ENCODE measurements around the gene HNRNPM. TPM values are rescaled to one million over a fixed set of nuclear protein-coding genes. Genes with fewer than 3 reads are reported as not detected.

Gene HNRNPM
- total RNA-seq, 1 experiment from 2014 or later: 123 TPM

- DNase-seq (ENCODE audit: low spot score): no peak
- in situ Hi-C loops (cut with HindIII; ENCODE audit: low sequenced_read_pairs): no loop called here
Observed at GRCh38 chr19:8481201-8481600, 36.4 kb downstream of the HNRNPM start.

- in situ Hi-C loops (cut with HindIII; ENCODE audit: low sequenced_read_pairs): no loop called here
Observed at GRCh38 chr19:8481616-8482015, 36.8 kb downstream of the HNRNPM start.

DNA sequence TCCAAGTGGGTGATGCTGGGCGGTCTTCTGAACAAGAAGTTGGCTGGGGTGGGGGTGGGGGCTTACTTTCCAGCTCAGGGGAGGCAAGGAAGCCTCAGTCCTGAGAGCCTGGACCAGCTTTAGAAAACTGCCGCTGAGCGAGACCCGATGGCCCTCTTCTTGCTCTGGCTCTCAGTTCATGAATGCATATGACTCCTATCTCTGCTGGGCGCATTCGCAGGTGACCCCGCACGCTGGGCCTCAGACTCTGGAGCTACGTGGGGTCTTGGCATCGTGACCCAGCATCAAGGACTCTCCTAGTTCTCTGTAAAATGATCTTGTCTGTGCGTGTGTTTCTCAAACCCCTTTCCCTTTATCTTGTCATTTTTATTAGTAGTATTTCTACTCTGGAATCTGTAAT, 37.9 kb downstream of the HNRNPM start:
- in situ Hi-C loops (cut with HindIII; ENCODE audit: low sequenced_read_pairs): no loop called here
- DNase-seq (ENCODE audit: low spot score): no peak

More at GRCh38 chr19:8481616-8482015, 36.8 kb downstream of the HNRNPM start:
- no peak for DNase-seq (ENCODE audit: low spot score)

- in situ Hi-C loops (cut with HindIII; ENCODE audit: low sequenced_read_pairs): no loop called here
- no peak for DNase-seq (ENCODE audit: low spot score)
Observed at GRCh38 chr19:8483165-8483564, 38.4 kb downstream of the HNRNPM start.

DNA sequence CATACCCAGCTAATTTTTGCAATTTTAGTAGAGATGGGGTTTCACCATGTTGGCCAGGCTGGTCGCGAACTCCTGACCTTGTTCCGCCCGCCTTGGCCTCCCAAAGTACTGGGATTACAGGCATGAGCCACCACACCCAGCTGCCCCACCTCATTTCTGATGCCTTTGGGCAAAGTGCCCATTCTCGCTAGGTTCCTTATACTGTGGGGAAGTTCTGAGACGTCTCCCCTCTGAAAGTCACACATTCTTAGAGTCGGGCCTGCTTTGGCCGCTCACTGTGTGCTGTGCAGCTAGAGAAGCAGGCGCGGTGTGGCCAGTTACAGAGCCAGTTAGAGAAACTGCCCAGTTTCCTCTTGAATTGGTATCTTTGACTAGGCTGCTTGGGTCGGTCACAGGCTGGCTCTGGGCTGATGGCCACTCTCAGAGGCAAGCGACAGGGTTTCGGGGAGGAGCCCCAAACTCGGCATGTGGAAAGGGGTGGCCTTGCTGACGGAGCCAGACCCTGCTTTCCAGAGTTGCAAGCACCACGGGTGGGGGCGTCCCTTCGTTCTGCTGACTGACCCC, 39.6 kb downstream of the HNRNPM start:
- DNase-seq (ENCODE audit: low spot score): no peak

DNA sequence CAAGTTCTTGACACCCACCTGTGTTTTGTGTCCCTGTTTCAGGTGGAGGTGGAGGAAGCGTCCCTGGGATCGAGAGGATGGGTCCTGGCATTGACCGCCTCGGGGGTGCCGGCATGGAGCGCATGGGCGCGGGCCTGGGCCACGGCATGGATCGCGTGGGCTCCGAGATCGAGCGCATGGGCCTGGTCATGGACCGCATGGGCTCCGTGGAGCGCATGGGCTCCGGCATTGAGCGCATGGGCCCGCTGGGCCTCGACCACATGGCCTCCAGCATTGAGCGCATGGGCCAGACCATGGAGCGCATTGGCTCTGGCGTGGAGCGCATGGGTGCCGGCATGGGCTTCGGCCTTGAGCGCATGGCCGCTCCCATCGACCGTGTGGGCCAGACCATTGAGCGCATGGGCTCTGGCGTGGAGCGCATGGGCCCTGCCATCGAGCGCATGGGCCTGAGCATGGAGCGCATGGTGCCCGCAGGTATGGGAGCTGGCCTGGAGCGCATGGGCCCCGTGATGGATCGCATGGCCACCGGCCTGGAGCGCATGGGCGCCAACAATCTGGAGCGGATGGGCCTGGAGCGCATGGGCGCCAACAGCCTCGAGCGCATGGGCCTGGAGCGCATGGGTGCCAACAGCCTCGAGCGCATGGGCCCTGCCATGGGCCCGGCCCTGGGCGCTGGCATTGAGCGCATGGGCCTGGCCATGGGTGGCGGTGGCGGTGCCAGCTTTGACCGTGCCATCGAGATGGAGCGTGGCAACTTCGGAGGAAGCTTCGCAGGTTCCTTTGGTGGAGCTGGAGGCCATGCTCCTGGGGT, 41.0 kb downstream of the HNRNPM start:
- in situ Hi-C loops (cut with HindIII; ENCODE audit: low sequenced_read_pairs): no loop called here
- DNase-seq (ENCODE audit: low spot score): no peak

More for the DNA sequence above, 39.6 kb downstream of the HNRNPM start:
- in situ Hi-C loops (cut with HindIII; ENCODE audit: low sequenced_read_pairs): no loop called here

DNA sequence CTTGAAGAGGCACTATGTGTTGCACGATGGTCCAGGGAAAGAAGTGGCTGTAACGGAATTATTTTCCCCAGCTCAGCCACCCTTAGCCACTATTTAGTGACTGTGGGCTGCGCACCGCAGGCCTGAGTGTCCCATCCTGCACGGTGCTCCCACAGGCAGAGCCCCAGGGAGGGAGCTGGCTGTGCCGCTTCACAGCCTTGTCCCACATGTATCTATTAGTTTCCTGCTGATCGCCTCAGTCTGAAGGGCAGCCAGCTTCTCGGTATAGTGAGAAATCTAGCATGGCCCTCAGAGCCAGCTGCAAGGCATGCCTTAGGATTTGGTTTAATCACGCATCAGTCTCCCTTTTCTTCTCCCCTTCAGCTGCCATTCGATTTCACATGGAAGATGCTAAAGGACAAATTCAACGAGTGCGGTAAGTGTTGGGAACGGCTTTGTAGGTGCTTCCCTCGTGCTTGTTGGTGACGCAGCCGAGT, 41.9 kb downstream of the HNRNPM start:
- DNase-seq (ENCODE audit: low spot score): no peak
- in situ Hi-C loops (cut with HindIII; ENCODE audit: low sequenced_read_pairs): no loop called here

- DNase-seq (ENCODE audit: low spot score): no peak
- in situ Hi-C loops (cut with HindIII; ENCODE audit: low sequenced_read_pairs): no loop called here
Observed at GRCh38 chr19:8487137-8487851, 42.5 kb downstream of the HNRNPM start.

DNA sequence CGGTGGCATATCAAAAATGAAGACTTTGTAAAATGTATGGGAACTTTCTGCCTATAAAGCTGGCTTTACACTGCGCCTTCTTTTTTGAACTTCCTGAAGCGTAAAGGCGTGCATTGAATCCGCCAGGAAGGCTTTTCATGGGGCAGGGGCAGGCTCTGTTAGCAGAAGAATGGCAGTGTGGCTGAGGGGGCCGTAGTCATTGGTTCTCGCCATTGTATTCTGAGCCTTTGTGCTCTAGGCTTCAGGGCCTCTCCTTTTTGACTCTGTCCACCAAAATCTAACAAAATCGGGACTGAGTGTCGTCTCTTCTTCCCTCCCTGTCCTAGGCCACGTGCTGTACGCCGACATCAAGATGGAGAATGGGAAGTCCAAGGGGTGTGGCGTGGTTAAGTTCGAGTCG, 43.6 kb downstream of the HNRNPM start:
- no peak for DNase-seq (ENCODE audit: low spot score)

GRCh38 chr19:8489561-8490394, 45.0 kb downstream of the HNRNPM start:
- in situ Hi-C loops (cut with HindIII; ENCODE audit: low sequenced_read_pairs): no loop called here

More for the DNA sequence above, 43.6 kb downstream of the HNRNPM start:
- in situ Hi-C loops (cut with HindIII; ENCODE audit: low sequenced_read_pairs): no loop called here

GRCh38 chr19:8490395-8490760, 45.6 kb downstream of the HNRNPM start:
- DNase-seq (ENCODE audit: low spot score): no peak
- in situ Hi-C loops (cut with HindIII; ENCODE audit: low sequenced_read_pairs): no loop called here

More at GRCh38 chr19:8489561-8490394, 45.0 kb downstream of the HNRNPM start:
- no peak for DNase-seq (ENCODE audit: low spot score)

DNA sequence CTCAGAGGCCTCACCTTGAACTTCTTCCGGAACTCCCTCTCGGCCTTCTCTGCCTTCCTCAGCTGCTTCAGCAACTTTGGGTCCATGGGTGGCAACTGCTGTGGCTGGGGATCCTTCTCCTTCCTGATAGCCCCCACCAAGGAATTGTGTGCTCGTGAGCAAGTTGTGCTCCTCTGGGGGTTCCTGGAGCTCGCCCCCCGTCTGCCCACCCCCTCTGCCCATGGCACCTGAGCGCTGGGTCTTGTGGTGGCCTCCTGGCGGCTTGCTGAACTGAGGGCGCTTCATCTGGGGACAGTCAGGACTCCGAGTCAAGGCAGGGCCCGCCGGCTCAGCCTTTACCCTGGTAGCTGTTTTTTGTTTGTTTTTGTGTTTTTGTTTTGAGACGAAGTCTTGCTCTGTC, 46.1 kb downstream of the HNRNPM start:
- DNase-seq (ENCODE audit: low spot score): no peak
- in situ Hi-C loops (cut with HindIII; ENCODE audit: low sequenced_read_pairs): no loop called here

DNA sequence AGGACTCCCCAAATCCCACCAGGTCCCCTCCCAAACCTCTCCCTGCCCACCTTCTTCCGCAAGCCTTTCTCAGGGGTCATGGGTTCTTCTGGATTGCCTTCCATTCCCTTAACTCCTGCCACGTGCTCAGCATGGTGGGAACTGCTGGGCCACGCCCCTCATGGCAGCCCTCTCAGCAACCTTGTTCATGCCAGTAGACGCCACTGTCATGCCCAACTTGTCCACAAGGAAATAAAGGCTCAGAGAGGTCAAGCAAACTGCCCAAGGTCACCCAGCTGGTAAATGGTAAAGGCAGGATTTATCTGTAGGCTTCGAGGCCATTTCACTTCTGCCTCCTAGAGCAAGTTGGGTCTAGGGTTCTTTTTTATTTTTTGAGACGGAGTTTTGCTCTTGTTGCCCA, 46.8 kb downstream of the HNRNPM start:
- DNase-seq (ENCODE audit: low spot score): no peak
- in situ Hi-C loops (cut with HindIII; ENCODE audit: low sequenced_read_pairs): no loop called here

DNA sequence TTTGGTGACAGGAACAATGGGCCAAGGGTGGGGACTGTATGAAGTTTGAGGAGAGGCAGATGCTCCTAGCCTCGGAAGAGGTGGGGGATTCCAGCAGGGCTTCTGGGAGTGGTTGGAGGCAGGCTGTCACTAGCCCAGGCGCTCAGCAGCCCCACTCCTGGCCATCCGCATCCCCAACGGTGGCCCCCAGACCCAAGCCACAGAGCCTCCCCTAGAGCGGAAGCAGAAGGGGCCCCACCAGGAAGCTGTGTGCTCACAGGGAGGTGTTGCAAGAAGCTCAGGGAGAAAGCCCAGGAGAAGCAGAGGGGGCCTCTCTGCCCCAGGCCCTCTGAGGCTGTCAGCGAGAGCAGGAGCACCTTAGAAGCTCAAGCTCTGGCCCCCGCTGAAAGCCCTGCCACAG, 49.4 kb downstream of the HNRNPM start:
- in situ Hi-C loops (cut with HindIII; ENCODE audit: low sequenced_read_pairs): no loop called here
- DNase-seq (ENCODE audit: low spot score): no peak

- in situ Hi-C loops (cut with HindIII; ENCODE audit: low sequenced_read_pairs): no loop called here
- DNase-seq (ENCODE audit: low spot score): no peak
Observed at GRCh38 chr19:8498295-8498694, 53.5 kb downstream of the HNRNPM start.

DNA sequence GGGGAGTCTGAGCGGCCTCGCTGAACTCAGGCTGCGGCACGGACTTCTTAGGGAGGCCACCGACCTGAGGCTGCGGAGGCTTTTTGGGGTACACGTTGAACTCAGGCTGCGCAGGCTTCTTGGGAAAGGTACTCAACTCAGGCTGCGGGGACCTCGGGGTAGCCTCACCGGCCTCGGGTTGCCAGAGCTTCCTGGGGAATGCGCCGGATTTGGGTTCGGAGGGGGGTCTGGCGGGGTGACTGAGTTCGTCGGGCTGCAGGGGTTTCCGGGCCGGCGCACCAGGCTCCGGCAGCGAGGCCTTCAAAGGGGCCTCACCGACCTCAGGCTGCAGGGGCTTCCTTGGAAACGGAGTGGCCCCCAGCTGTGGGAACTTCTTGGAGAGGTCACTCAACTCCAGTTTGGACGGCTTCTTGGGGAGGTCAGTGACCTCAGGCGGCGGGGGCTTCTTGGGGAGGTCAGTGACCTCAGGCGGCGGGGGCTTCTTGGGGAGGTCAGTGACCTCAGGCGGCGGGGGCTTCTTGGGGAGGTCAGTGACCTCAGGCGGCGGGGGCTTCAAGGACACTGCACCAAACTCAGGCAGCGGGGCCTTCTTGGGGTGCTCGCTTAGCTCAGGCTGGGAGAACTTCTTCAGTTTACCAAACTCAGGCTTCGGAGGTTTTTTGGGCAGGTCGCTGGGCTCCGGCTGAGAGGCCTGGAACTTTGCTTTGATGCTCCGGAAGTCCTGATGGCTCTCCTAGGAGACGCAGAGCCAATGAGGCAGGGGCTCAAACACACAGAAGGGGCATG, 54.5 kb downstream of the HNRNPM start:
- no peak for DNase-seq (ENCODE audit: low spot score)
- in situ Hi-C loops (cut with HindIII; ENCODE audit: low sequenced_read_pairs): no loop called here

DNA sequence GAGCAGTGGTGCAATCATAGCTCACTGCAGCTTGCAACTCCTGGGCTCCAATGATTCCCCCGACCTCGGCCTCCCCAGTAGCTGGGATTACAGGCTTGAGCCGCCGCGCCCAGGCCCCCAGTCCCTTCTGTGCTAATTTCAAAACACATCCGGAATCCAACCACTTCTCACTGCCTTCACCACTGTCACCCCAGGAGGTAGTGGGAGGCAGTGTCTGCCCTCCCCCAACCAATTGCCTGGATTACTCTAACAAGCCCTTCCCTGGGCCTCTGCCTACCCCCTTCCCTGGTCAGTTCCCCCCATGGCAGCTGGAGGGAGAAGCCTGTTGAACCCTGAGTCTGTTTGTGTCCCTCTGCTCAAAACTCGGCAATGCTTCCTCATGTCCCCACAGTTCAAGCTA, 55.4 kb downstream of the HNRNPM start:
- no peak for DNase-seq (ENCODE audit: low spot score)
- in situ Hi-C loops (cut with HindIII; ENCODE audit: low sequenced_read_pairs): no loop called here

DNA sequence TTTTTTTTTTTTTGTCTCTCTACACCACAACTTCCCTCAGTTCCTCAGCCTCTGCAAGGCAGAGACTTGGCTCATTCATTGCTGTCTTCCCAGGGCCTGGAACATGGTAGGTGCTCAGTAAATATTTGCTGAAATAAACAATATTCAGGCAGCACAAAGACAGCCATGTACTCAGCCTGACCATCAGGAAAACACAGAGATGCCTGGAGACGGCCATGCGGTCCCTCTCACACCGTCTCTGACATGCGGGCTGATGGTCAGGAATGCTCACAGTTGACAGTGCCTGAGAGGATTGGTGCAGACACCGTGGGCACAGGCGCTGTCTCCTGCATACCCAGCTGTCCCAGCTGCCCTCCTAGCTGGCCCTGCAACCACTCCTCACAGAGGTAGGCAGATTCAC, 56.7 kb downstream of the HNRNPM start:
- in situ Hi-C loops (cut with HindIII; ENCODE audit: low sequenced_read_pairs): no loop called here
- no peak for DNase-seq (ENCODE audit: low spot score)

DNA sequence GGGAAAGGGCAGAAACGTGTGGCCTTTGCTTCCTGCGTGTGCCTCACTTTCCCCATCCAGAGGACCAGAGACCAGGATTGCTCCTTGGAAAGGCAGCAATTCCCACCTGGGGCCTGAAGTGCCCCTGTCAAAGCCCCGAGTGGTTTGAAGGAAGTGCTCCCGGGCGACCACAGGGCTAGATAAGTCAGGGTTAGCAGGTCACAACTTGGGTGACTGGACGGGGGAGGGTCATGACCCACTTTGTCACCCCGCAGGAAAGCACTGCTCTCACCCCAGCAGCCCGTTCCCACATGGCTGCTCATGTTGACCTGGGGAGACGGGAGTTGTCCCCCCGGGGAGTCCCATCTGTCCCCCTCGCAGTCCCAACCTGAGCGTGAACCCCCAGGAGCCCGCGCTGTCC, 57.2 kb downstream of the HNRNPM start:
- in situ Hi-C loops (cut with HindIII; ENCODE audit: low sequenced_read_pairs): no loop called here
- no peak for DNase-seq (ENCODE audit: low spot score)
